DMS 273 treated with DMSO at 0.1 percent for 48 hours (cell line): ENCODE data around the gene SMIM36.
"Not testable (repeated sequence)": the region's sequence is repeated elsewhere in the genome, so short reads cannot be mapped to it uniquely, and the experiment has no call there.

Experiments
- DNase-seq: peaks from one replicate; lab custom pipeline; 2025; lab: John Stamatoyannopoulos, UW

SMIM36 gene

DNA sequence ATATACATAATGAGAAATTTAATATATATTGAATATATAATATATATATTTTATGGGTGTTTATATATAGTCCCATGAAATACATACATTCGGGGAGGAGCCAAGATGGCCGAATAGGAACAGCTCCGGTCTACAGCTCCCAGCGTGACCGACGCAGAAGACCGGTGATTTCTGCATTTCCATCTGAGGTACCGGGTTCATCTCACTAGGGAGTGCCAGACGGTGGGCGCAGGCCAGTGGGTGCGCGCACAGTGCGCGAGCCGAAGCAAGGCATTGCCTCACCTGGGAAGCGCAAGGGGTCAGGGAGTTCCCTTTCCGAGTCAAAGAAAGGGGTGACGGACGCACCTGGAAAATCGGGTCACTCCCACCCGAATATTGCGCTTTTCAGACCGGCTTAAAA is 9.6 kb downstream of the SMIM36 start:
- DNase-seq, result not testable (repeated sequence)

DNA sequence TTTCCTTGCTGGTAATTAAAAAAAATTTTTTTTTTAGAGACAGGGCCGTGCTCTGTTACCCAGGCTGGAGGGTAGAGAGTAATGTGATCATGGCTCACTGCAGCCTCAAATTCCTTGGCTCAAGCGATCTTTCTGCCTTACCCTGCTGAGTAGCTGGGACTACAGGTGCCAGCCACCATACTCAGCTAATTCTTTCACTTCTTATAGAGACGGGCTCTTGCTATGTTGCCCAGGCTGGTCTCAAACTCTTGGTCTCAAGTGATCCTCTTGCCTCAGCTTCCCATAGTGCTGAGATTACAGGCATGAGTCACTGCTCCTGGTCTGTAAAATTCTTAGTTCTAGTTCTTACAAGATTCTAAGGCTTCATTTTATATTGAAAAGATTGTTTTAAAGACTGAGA is 11.1 kb downstream of the SMIM36 start:
- DNase-seq, result no peak

DNA sequence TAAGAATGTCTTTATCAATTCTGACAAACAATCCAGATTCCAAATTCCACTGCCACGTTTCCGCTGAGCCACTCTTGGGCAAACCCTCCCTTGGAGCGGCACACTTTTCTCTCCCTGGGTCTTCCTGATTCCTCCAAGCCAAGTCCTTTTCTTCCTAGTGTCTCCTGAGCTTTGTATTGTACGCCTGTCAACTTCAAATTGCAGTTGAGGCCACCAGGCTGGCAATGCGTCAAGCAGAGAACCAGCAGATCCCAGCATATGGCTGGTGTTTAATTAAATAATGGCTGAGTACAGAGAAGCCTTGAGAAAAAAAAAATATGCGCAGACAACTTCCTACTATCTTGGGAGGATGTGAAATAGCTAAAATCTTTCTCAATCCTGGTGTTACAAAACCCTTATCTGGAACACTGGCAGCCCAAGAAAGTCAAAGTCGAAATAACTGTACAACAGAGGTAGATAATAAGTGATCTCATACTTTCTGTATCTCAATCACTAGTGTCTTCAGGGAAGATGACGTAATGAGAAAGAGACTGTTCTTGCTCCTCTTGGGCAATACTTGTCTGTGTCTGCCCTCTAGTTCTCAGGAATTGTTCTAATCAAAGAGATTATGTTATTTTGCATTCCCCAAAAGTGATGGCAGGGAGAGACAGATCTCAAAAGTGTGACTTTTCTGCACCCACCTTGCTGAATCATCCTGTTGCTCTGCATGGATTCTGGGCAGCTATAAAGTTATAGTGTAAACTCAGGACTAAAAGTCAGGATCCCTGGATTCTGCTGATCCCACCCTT is 15.0 kb downstream of the SMIM36 start:
- DNase-seq, result peak; percentile 28

DNA sequence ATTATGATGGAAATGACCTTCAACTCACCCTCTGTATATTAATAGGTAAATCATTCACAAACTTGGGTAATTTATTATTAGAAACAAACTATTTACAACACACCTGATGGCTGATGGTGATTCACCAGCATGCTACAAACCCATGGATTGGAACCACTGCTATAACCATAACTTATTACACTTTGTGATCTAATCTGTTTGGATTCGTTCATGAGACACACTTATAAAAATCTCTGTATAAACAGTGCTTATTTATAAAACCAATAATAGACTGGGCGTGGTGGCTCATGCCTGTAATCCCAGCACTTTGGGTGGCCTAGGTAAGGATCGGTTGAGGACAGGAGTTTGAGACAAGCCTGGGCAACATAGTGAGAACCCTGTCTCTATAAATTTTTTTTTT is 16.0 kb downstream of the SMIM36 start:
- DNase-seq, result no peak

DNA sequence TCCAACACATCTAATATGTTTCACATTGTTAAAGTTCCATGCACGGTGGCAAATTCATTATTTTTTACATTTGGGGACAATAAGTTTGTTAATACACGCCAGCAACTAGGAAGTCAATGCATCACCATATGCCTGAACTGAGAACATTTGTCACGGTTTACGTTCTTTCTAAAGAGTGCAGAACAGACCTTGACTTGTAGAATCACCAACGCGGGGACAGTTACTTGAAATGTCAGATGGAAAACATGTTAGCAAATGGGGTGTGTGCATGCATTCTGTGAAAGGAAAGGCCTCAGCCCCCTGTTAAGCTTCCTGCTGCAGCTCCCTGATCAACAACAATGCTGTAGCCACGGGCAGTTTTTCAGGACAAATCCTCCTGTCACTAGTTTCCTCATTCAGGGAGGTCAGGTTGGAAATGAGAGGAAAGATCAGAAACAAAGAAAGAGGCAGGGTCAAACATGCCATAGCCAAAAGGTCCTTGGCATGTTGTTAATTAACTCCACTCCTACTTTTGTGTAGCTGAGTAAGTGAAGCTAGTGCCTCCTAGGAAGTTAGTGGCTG is 18.4 kb downstream of the SMIM36 start:
- no peak for DNase-seq

DNA sequence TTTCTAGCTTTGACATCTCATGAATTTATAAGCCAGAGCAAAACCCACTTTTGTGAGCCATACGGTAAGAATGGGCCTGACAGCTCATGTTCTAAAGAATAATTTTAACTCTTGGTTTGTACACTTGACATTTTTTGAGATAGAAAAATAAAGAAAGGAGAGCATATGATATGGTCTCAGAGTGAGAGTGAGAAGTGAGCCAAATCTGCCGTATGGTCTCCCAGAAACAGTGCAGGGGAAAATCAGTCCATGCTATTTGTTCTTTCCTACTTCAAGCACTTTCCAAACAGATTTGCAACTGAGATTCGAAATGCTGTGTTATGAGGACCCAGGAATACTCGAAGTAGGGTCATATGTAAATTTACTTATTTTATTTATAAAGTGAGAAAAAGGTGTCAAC is 20.9 kb downstream of the SMIM36 start:
- DNase-seq, result no peak

DNA sequence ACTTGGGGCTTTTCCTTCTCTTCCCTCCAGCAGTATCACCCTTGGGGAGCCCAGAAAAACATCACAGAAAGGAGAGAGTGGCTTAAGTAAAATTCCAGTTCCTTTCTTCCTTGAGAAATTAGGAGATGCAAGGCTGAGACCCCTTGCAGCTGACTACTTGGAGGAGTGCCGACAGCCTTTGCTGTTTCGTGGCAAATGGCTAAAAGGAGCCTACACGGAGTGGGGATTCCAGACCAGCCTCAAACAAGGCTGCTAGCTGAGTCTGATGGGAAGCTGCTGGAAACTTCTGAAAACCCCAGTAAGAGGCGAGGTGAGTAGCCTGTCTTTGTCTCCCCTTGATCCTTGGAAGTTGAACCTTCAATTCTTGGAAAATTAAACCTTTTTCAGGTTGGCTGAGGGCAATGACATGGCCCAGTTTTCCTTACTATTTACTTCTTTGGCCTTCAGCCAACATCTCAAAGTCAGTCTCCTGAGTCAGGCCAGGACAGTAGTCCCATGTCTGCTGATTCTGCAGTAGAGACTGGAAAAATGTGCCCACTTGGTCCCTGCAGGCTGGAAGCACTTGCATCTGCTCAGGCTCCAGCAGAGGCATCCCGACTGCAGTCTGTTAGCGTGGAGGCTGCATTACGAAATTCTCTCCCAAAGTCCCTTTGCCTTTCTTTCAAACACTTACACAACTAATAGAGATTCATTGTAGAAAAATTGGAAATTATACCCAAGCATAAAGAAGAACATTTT is 23.4 kb downstream of the SMIM36 start:
- DNase-seq, result no peak

DNA sequence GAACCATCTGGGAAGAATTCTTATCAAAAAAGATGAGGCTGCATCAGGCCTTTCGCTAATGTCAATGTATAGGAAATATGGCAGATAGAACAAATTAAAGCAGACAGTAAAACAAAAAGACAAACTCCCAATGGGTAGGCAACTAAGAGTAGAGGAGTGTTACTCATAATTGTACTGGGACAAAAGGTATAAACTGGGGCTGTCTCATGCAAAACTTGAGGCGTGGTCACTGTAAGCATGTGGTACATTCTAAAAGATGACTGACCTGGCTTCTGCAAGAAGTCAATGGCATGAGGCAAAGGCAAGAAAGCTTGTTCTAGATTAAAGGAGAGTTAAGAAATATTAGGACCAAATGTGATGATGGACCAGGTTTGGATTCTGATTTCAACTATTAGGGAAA is 26.7 kb downstream of the SMIM36 start:
- no peak for DNase-seq

DNA sequence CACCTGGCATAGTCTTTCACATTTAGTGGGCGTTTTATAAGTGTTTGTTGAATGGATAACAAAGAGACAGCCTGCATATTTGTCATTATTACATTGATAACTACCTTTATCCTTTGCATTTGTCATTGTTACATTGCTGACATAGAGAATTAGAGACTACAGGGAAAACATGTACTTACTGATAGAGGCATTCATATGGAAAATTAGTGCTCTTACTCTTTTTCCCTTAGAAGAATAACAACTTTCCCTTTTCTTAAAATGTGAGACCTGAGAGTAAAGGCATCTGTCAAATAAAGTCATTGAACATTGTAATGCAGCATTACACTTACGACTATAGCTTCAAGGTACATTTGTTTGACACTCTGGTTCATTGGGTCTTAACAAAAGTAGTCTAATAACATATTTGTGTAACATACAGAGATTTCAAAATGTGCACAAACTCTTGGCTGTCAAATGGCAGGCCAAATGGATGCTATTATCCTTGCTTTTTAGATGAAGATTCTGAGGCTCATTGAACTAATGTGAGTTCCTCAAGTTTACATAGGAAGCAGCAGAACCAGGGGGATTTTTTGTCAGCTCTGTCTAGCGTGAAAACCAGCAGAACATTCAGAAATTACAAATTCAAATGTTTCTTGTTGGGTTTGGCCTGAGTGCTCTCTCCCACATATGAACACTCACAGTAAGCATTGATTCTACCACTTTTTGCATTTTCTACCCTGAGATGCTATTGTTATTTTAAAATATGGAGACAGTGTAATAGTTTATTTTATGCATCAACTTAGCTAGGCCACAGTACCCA is 28.5 kb downstream of the SMIM36 start:
- DNase-seq, result no peak

DNA sequence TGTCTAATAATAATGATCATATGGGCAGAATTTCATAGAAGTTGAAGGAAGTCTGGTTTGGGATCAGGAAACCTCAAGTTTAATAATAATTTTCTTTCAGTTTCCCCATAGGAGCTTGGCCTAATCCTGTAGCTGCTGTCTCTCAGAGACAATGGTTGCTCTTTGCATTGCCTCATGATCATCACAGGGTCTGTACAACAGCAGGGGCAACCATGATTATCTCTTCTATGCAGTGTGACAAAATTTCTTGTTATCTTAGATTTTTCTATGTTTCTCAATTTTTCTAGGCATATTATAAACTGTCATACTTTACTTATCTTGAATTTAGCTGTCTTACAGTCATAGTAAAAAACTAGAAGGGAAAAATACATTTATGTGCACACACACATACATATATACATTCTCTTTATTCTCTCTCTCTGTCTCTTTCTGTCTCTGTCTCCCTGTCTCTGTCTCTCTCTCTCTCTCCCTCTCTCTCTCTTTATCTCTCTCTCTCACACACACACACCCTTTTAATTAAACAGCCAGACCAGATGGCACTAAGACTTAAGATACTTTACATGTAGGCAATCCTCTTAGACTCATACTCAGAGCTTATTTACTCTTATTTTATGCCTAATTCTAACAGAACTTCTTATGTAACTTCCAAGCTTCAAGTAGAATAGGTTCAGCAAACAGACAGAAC is 30.5 kb downstream of the SMIM36 start:
- DNase-seq, result no peak

DNA sequence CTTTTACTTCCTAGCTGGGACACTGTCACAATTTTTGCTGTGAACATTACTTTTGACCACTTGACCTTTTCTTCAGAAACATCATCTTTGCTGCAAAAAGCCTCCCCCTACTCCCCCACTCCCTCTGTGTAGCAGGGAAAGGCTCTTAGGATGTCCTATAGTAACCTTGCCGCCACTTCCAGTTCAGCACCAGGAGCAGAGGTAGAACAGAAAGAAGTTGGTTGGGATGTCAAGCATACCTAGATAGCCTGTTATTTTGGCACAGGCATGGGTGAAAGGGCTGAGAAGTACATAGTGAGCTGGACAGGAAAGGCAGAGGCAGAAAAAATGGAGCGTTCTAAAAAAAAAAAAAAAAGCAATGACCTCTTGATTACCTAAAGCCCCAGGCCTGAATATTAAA is 31.3 kb downstream of the SMIM36 start:
- DNase-seq, result no peak

DNA sequence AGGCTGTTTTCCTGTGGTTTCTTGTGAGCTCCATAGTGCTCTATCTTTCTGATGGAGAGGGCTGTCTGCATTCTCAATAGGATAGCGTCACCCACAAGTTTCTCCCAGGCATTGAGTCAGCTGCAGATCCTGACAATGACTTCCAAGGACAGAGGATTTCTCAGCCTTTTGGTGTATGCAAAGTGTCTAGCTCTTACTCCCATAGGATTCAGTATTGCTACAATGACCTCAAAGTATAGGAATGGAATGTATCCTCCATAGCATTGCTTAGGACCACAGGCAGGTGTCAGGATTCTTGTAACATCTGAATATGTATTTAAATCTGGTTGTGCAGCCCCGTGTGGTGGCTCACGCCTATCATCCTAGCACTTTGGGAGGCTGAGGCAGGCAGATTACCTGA is 32.3 kb downstream of the SMIM36 start:
- no peak for DNase-seq

DNA sequence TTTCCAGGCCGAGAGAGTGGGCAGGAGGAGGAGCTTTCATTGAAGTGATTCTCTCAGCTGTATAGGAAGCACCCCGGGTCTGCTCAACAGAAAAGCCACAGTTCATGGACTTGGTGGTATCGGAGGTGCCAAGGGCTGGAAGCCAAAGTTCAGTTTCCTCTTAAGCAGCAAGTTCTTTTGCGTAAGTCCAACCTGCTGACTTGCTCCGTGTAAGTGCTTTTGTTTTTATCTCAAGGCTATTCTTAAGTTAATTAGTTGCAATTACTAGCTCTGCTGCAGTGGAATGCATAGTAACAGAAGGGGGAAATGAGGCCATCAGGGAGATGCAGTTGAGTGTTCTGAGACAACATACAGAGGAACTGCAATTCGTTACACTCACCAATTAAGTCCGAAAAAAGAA is 44.6 kb downstream of the SMIM36 start:
- DNase-seq, result no peak

DNA sequence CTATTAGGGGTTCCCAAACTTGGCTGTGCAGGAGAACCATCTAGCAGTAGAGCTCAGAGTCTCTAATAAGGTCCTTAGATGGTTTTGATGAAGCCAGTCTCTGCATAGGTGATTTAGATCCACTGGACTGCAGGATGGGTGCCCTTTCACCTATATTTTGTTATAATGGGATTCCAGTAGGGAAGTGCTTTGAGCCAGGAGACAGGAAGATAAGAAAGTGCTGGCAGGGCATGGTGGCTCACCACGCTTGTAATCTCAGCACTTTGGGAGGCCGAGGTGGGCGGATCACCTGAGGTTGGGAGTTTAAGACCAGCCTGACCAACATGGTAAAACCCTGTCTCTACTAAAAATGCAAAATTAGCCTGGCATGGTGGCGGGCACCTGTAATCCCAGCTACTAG is 45.5 kb downstream of the SMIM36 start:
- not testable (repeated sequence) for DNase-seq

DNA sequence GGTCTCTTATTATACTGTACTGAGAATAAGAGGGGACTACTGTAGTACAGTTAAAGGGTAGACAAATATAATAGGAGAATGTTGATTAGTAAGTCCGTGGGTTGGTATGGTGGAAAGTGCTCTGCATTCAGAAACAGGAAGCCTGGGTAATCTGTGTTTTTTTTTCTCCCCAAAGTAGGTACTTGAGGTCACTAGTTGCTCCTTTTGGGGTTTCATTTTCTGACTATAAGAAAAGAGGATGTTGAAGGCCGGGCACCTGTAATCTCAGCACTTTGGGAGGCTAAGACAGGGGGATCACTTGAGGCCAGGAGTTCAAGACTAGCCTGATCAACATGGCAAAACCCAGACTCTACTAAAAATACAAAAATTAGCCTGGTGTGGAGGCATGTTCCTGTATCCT is 47.7 kb downstream of the SMIM36 start:
- no peak for DNase-seq

DNA sequence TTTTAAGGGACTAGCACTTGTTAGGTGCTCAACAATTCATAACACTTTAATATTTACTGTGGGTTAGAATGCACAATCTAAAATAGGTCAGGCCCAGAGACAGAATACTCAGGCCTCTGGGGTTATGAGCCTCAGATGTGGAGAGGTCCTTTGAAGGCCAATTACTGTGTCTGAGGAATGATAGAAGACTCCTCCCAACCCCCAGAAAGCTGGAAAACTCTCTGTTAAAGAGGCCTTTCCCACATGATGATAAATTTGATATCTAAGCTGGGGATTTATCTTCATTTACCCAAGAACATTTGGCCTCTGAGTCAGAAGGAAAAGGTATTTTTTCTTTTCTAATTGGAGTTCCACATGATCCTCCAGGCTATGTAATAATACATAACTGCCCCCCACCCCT is 48.5 kb downstream of the SMIM36 start:
- no peak for DNase-seq

DNA sequence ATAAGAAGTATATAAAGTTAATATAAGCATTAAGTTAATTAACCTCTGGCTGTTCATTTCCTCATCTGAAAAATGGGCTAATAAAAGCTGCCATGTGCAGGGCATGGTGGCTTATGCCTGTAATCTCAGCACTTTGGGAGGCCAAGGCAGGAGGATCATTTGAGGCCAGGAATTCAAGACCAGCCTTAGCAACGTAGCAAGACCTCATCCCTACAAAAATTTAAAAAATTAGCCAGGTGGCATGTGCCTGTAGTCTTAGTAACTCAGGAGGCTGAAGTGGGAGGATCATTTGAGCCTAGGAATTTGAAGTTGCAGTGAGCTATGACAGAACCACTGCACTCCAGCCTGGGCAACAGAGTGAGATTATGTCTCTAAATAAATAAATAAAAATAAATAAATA is 49.0 kb downstream of the SMIM36 start:
- DNase-seq, result no peak

DNA sequence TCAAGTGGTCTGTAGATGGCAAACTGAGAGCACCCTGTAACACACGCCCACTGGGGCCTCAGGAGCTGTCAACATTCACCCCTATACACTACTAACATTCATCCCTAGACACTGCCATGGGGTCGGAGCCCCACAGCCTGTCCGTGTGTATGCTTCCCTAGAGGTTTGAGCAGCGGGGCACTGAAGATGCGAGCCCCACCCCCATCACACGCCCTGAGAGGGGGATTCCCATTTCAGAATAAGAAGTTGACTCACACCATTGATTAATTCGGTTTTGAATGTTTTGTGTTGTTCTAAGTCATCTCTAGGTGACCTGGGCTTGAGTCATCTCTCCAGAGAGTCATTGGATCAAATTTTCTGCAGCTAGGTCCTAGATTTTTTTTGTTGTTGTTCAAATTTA is 52.3 kb downstream of the SMIM36 start:
- no peak for DNase-seq

DNA sequence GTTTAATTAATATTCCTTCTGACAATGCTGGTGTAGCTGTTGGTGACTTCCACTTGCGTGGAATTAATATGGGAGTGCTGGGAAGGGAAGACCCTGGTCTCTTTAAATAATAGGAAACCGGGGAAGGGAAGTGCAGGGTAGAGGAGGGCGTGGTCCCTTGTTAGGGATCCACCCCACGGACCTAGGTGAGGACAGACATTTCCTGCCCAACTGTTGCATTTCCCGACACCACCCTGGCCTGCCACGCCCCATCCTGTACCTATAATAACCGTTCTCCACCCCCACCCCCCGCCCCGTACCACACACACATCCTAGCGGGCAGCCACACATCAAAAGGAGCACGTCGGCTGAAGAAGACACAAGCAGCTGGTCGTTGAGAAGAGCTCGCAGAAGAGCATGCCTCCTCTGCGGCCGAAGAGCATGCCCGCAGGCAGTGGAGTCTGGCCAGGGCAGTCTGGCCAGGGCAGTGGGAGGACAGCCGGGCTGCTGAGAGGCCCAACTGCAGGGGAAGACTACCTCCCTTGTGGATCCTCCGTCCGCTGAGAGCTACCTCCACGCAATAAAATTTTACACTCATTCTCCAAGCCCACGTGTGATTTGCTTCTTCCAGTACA is 52.9 kb downstream of the SMIM36 start:
- DNase-seq, result no peak

DNA sequence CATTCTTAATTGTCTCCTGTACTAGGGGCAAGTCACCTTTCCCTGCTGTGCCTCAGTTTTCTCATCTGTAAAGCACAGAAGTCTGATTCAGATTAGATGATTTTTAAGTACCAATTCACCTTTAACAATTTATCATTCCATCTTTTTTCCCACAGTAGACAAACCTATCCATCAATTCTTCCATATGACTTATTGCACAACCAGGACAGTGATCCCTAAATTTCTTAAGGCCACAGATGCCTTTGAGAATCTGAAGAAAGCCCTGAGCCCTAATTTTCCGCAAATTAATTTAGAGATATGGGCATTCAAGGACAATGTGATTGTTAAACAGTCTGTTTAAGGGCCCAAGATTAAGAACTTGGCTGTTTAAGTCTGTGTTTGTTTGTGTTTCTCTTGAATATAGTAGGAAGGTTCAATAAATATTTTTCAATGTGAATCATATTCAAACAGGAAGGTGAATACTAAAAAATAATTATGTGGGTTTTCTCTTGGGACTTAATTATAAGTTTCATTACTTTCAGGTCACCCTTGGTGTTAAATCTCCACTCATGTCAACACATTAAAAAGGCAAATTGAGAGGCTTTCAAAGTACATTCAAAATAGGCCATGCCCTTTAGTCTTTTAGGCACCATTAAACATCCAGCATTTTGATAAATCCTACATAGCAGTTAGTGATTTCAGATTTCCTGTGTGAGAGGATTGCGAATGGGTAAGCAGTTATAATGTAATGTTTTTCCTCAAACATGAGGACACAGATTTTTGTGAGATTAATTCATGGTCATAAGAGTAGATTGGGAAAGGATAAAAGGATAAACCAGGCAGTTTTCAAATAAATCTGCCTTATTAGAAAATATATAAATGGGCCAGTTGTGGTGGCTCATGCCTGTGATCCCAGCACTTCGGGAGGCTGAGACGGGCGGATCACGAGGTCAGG is 54.7 kb downstream of the SMIM36 start:
- DNase-seq, result no peak
